Endothelial cell of hepatic sinusoid (primary cell): ENCODE results near the gene ORM2.

Experiments
- in situ Hi-C: cut with HindIII; loops from 2 replicates; pipeline ENCODE4 v1.10.0; 2017; ENCODE audit warnings: low sequenced_read_pairs

The ORM2 gene

DNA sequence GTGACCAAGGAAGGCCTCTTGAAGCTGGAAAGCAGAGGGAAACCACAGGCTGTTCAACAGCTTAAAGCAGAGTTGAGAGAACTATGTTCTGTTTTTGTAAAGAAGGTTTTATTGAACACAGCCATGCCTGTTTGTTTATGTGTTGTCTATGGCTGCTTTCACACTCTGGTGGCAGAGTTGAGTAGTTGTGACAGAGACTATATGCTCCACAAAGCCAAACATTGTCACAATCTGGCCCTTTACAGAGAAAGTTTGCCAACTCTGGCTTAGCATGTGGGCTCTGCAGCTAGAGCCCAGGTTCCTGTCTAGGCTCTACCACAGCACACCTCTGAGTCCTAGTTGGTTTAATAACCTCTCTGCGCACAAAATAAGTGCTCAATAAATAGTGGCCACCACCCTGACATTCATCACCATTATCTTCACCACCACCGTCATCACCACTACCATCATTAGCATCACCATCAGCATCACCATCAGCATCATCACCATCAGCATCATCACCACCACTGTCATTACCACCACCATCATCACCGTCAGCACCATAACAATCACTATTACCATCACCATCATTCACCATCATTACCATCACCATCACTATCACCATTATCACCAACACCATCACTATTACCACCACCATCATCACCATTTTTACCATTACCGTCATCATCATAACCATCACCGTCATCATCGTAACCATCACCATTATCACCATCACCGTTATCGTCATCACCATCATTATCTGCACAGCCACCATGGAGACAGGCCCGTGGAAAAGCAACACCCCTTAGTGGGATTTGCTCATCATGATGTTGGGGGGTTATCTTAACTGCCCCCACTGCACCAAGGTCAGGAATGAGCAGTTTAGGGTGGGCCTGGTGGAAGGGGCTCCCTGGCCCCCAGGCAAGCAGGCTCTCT, 39.8 kb downstream of the ORM2 start:
- in situ Hi-C loops, result no loop called here

DNA sequence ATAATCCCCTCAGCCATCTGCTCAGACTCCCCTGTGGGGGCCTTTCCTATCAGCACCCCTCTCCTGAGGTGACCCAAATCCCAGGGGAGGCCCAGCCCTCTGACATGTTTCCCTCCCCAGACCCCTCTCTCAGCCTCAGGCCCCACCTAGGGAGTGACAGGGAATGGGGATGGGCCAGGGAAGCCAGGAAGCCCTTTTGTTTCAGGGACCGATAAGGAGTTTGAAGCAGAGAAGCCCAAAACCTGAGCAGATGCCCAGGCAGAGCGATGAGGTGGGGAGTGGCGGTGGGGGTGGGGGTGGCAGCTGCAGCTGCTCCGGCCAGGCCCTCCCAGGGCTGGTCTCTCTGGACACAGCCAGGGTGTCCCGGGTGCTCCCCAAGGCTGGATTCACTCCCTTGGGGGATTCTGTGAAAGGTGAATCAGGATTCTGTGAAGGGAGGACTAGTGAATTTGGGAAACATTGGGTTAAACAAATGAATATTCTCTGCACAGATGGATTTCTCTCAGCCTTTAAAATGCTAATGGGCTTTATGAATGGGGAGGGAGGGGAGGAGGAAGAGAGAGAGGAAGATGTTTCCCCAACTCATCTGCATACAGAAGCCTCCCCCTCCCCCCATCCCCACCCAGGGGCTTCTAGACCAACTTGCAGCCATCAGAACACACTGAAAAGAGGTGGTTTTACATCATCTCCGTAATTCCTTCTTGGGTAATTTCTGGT, 40.7 kb downstream of the ORM2 start:
- in situ Hi-C loops, result no loop called here

DNA sequence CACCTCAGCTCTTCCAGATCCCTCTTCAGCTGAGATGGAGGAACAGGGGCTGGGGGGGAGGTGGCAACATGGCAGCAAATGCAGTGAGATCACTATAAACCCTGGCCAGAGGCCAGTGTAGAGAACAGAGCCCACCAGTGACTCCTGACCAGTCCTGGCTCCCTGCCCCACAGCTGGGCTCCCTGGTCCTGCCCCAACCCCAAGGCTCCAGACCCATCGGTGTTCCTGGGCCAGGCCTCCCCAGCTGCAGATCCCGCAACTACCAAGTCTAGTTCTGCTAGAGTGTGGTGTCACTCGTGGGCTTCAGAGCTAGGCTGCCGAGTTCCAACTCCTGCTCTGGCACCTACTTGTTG, 41.3 kb downstream of the ORM2 start:
- in situ Hi-C loops, result no loop called here

DNA sequence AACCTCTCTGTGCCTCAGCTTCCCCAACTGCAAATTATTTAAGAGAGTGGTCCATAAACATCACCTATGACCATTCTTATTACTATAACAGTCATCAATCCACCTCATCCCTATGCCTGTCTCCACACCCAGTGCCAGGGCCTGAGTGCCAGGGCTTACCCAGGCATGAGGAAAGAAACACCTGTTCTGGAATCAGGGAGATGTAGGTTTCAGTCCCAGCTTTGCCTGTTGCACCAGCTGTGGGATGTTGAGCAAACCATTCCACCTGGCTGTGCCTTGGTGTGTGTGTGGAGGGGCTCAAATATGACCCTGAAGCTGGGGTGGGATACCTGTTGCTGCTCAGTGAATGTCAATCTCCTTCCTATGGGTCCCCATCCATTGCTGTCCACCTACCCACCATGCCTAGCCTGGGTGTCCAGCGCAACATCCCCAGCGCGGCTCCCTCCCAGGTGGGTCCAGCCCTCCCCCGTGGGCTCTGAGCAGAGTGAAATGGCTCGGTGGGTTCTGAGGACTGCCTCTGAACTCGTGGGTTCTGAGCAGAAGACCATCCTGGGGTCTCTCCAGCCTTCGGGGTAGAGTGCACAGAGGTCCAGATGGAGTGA, 41.8 kb downstream of the ORM2 start:
- in situ Hi-C loops, result no loop called here

DNA sequence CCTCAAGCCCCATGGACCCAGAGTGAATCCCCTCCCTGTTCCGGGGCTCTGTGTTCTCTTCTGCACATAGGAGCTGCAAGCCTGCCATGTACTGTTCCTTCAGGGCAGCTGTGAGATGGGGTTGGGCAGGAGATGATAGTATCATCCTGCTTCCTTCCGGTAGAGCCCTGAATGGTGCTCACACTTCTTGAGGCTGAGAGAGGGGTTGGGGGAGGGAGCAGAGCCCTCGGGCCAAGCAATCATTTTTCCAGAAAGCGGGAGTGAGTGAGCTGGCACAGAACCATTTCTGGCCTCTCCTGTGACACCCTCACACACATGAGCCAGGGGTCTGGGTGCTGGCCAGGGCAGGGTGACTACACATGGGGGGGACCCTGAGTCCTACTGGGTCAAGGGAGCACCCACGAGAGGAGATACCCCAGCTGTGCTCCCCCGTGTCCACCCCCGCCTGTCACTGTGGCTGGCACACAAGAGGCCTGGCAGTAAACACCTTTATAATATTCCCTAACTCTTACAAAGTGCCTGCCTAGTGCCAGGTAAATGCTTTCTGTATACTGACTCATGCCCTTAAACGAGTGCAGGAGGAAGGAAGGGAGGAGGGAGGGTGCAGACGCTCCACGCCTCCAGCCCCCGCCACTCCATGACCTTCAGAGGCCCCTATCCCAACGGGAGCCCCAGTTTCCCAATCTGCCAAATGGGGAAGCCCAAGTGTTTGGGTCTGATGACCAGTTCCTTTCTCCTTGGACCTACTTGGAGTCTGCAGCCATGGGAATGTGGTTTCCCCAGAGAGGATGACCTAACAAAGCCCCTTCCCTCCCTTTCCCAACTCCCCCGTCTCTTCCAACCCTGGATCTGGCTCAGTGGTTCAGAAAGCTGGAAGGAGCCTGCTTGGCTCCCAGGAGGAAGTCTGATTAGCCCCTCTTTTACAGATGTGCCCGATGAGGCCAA, 42.6 kb downstream of the ORM2 start:
- in situ Hi-C loops, result no loop called here

DNA sequence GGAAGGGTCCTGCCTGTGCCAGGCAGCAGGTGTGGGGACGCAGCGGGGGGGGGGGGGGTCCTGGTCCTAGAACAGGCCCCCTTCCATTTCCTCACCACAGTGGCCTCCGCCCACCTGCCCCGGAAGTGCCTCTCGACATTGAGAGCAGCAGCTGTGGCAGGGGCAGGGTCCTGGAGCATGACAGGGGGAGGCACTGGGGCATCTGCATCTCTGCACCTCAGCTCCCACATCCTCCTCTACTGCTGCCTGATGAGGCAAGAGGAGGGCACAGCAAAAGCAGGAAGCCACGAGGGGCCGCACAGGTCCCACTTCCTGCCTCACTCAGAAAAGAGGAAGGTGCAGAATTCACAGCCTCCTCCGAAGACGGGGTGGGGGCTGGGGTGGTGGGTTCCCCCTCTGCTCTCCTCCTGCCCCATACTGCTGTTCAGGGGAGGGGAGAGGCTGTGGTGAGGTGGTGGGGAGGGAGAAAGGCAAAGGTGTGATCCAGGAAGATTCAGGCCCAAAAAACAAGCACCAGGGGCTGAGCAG, 43.3 kb downstream of the ORM2 start:
- in situ Hi-C loops, result no loop called here

DNA sequence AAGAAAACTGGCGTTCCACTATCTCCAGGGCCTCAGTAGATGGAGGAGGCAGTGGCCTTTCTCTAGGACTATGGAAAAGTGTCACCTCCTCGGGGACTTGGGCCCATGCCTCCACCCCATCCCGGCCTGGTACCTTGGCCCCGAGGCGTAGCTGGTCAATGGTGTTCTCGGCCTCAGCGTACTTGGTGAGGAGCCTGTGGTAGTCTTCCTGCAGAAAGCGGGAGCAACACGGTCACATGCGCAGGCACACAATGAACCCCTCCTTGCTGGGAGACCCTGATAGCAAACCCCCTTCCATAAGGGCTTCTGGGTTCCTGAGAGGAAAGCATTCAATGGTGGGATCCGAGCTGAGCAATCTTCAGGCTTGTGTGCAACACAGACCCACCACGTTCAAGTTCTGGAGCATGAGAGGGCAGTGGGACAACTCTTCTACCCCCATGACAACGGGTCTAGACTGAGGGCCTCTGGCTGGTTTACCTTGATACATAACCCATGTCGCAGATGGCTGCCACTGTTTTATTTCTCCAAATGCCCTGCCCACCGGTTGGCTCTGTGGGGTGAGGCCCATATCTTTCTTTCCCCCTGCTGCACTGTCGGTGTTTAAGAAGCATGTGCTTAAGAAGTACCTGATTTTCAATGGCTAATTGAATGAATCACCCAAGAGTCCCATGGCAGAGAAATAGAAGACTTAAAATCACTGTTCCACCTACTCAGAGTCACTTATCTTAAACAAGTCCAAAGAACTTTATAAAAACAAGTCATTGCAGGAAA, 44.5 kb downstream of the ORM2 start:
- in situ Hi-C loops, result no loop called here

DNA sequence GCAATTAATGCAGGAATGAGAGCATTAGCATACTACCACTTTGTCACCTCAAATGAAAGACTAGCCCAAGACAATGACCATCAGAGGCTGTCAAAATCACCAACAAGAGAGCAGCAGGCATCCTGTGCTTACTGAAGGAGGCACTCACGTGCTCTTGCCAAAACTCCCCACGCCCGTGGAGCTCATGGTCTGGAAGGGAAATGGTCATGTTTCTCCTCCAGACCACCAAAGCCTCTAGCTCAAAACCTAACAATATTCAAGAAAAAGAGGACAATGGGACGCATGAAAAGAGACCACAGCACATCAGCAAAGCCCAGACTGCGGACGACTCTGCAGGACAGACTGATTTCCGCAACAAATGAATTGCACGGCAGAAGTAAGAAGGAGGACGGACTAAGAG, 45.3 kb downstream of the ORM2 start:
- in situ Hi-C loops, result no loop called here

DNA sequence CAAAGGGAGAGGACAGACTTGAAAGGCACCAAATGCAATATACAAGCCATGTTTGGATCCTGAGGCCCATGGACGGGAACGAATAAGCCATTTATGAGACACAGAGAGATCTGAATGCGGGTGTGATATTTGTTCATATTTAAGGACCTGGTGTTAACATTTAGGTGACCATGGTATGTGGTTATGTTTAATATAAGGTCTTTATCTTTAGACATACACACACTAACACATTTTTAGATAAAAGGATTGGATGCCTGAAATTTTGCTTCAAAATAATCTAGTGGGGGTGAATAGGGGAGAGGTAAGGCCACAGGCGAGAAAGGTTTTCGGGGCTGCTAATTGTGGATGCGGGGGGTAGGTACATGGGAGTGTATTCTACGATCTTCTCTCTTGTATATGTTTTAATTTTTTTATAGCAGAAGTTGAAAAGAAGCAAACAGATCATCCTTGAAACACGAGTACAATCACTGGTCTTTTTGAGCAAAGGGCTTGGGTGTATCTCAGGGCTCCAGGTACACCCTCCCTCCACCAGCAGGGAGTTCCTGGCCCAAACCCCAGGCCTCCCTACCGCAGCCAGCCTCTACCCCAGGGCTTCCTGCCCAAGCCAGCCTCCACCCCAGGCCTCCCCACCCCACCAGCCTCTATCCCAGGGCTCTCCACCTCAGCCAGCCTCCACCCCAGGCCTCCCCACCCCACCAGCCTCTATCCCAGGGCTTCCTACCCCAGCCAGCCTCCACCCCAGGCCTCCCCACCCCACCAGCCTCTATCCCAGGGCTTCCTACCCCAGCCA, 45.9 kb downstream of the ORM2 start:
- in situ Hi-C loops, result no loop called here

DNA sequence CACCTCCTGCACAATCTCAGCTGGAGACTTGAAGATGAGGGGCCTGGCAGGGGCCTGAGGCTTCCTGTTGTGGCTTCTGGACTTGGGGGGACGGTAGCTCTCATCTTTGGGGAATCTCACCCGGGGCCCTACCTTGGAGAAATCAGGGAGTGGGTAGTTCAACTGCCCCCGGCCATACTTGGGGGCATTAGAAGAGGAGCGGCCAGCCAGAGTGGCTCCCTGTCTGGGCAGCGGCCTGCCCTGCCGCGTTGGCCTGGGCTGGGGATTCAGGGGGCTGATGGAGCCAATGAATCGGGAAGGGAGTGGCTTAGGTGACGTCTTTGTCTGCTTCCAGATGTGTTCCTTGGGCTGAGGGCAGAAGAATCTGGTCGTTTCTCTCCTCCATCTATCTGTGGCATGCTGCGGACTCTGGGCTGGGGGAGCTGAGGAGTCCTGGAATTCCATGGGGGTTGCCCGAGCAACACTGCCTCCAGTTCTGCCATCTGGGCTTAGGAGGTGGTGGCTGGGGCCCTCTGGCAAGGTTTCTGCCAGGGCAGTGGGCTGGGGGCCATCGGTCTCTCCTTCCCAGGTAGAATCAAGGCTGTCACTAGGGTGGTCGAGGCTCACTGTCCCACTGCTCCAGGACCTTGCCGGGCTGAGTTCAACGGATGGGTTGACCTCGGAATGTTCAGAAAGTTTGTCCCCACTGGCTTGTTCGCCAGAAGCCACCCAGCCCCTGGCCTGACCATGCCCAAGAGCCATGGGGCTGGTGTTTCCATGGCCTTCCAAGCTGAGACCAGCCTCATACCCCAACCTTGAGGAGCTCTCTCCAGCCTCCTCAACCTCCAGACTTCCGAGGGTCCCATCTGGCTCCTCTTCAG, 47.1 kb downstream of the ORM2 start:
- in situ Hi-C loops, result no loop called here

DNA sequence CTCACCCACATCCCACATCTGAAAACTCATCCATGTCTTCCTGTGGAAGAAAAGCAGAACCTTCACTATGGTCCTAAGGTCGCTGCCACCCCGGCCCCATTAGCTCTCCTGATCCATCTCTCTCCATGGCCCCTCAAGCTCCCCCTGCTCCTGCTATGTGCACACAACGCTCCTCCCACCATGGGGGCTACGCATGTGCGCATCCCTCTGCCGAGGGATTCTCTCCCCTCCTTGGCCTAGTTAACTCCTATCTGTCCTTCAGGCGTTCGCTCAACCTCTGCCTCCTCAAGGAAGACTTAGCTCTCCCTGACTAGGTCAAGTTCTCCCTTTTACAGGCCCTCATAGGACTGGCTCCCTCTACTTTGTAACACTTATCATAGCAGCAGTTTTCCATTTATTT, 48.3 kb downstream of the ORM2 start:
- in situ Hi-C loops, result no loop called here

DNA sequence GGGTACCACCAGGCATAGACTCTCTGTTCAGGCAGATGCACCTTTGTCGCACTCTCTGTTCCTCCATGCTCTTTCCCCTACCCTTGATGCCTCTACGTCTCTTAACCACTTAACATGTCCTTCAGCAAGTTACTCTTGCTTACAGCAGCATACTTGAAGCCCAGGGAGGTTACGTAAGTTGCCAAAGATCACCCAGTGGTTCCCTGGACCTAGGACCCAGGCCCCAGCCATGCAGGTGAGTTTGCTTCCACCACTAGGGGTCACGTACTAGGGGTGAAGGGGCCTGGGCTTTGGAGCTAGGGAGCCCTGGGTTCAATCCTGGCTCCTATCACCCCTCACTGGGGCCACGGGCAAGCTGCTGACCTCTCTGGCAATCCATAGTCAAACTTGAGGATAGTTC, 49.2 kb downstream of the ORM2 start:
- in situ Hi-C loops, result no loop called here
